Tibial artery (tissue), 4 donors: ENCODE data around the gene WASHC3.

ENCODE experiments used
- DNase-seq, 2 donors: peaks; one replicate each; pipeline ENCODE4 v3.0.0-alpha.2; 2019
- H3K27ac ChIP-seq, 2 donors: fragments of 200-600 bp; sonication (generic) in 1 of 2; 1 replicate in 1 of 2; 2 replicates in 1 of 2; pipeline ENCODE4 v1.5.1; 2018 to 2019; ENCODE audit warnings: mild to moderate bottlenecking in 1 of 2
- H3K27me3 ChIP-seq, 2 donors: fragments of 200-600 bp; sonication (generic) in 1 of 2; one replicate each; pipeline versions ENCODE4 v1.5.1 to v1.6.0; 2016 to 2019
- H3K36me3 ChIP-seq, 3 donors: fragments of 200-600 bp; sonication (generic) in 2 of 3; one replicate each; pipeline ENCODE4 v1.5.1; 2016 to 2019; ENCODE audit warnings: mild to moderate bottlenecking in 2 of 3
- H3K4me1 ChIP-seq, 4 donors: fragments of 200-600 bp; sonication (generic) in 2 of 4; 1 replicate in 3 of 4; 2 replicates in 1 of 4; pipeline ENCODE4 v1.5.1; 2016 to 2019
- H3K4me3 ChIP-seq, 2 donors: fragments of 200-600 bp; sonication (generic) in 1 of 2; 1 replicate in 1 of 2; 2 replicates in 1 of 2; pipeline ENCODE4 v1.5.1; 2018 to 2019; ENCODE audit warnings: mild to moderate bottlenecking in 2 of 2
- H3K9me3 ChIP-seq, 3 donors: fragments of 200-600 bp; sonication (generic) in 1 of 3; one replicate each; pipeline ENCODE4 v1.5.1; 2016 to 2019
- CTCF ChIP-seq, 2 experiments: fragments of 200-600 bp in 1 of 2; fragments of 450-650 bp in 1 of 2; IDR thresholded peaks; one replicate each; pipeline ENCODE4 v1.5.1; 2017 to 2019; ENCODE audit warnings: antibody characterized with exemption in 2 of 2, mild to moderate bottlenecking in 1 of 2, moderate library complexity in 1 of 2
- intact Hi-C: fragments of 100-400 bp; cut with DNase I; formaldehyde crosslinking; loops from one replicate; pipeline ENCODE4 v1.15.0; 2023; ENCODE audit warnings: low total_unique reads

Gene WASHC3

GRCh38 chr12:102067574-102068258 is 5.9 kb upstream of the WASHC3 start:
- no peak for TF ChIP-seq CTCF (IDR thresholded peaks at IDR 0.05)
- DNase-seq: no peak
- intact Hi-C loops: loop anchor here (10.0 kb wide), 1 partner anchor 193 kb away; the partner anchor contains the start of gene DRAM1
- Histone ChIP-seq H3K4me1 (no peaks in the 10 kb centered on the region), H3K27me3 (no peaks in the 10 kb centered on the region), H3K4me3 (no peak overlapping the region), H3K36me3 (no peaks in the 10 kb centered on the region), H3K9me3 (no peaks in the 10 kb centered on the region), H3K27ac (no peak overlapping the region)

GRCh38 chr12:102064476-102064875 is 2.7 kb upstream of the WASHC3 start:
- H3K27me3 ChIP-seq: no peaks in the 10 kb centered on the region
- DNase-seq: no peak
- intact Hi-C loops: loop anchor here (10.0 kb wide), 1 partner anchor 190 kb away; the partner anchor contains the start of gene DRAM1
- peaks cover 0 to 4% (median 4%) of the 10 kb centered on the region in 4 donors for H3K4me1 ChIP-seq
- no peak overlapping the region for H3K27ac ChIP-seq
- H3K9me3 ChIP-seq: no peaks in the 10 kb centered on the region
- no peak for TF ChIP-seq CTCF (IDR thresholded peaks at IDR 0.05)
- H3K4me3 ChIP-seq: no peak overlapping the region
- peaks cover 0 to 3% (median 0%) of the 10 kb centered on the region in 3 donors for H3K36me3 ChIP-seq

DNA sequence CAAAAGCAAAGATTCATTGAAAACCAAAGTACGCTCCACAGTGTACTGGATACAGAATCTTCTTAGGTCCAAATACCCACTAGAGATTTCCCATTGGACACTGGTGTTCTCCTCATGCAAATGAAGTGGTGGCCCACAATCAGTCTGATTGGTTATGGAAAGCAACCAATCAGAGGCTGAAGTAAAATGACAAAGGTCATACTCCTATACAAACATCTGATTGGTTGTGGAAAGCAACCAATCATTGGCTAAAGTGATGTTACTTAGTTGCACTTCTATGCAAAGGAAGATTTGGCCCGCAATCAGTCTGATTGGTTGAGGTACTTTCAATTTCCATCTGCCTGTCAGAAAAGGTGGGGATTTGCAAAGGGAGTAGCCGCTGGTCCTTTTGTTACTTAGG is 1.3 kb upstream of the WASHC3 start:
- peaks cover 0 to 4% (median 4%) of the 10 kb centered on the region in 4 donors for H3K4me1 ChIP-seq

DNA sequence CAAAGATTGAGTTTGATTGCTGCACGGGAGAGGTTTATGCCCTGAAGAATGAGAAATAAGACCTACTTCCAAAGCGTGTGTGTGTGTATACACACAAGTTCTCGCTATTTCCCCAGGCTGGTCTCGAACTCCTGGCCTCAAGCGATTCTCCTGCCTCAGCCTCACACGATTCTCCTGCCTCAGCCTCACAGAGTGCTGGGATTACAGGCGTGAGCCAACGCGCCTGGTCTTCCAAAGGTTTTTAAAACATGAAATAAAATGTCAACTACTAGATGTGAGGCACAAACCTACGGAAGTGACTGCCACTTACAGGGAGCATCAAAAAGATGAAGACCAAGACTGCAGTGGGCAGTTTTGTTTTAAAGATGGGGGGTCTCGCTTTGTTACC is 622 bp upstream of the WASHC3 start:
- DNase-seq: no peak
- Histone ChIP-seq H3K36me3 (peaks cover 0 to 10% (median 4%) of the 10 kb centered on the region in 3 donors), H3K4me3 (peak overlapping the region; percentile 79 to 87), H3K27ac (peak overlapping the region; percentile 89 to 93), H3K9me3 (no peaks in the 10 kb centered on the region), H3K4me1 (peaks cover 0 to 4% (median 4%) of the 10 kb centered on the region in 4 donors), H3K27me3 (no peaks in the 10 kb centered on the region)
- intact Hi-C loops: loop anchor here (10.0 kb wide), 1 partner anchor 188 kb away; the partner anchor contains the start of gene DRAM1
- TF ChIP-seq CTCF (IDR thresholded peaks at IDR 0.05): peak in 1 of 2 experiments; percentile 2

More for the DNA sequence above, 1.3 kb upstream of the WASHC3 start:
- Histone ChIP-seq H3K36me3 (peaks cover 0 to 10% (median 4%) of the 10 kb centered on the region in 3 donors), H3K4me3 (no peak overlapping the region), H3K9me3 (no peaks in the 10 kb centered on the region), H3K27ac (no peak overlapping the region), H3K27me3 (no peaks in the 10 kb centered on the region)
- DNase-seq: no peak
- intact Hi-C loops: loop anchor here (10.0 kb wide), 1 partner anchor 188 kb away; the partner anchor contains the start of gene DRAM1
- TF ChIP-seq CTCF (IDR thresholded peaks at IDR 0.05): no peak

DNA sequence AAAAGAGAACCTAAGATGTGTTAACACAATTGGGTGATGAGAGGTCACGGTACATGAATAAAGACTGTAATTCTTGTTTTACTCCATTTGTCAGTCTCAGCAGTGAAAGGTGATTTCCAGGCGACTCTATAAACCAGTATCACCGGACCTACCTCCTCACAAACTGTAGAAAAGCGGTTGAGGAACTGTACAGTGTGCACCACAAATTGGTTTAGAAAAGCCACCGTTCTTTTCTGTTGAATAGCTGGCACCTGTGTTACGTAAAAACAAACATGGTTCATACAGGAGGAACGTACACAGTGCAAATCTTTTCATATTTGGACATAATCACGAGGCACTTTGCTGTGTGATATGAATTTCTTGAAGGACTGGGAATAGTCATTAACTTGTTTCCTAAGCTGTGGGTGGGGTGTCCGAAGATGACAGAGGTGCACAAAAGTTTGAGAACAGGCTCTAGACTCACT is 663 bp downstream of the WASHC3 start:
- Histone ChIP-seq H3K27me3 (no peaks in the 10 kb centered on the region), H3K27ac (peak overlapping the region; percentile 89 to 93), H3K4me3 (peak overlapping the region; percentile 79 to 87), H3K36me3 (peaks cover 10 to 15% (median 12%) of the 10 kb centered on the region in 3 donors), H3K4me1 (peaks cover 0 to 4% (median 4%) of the 10 kb centered on the region in 4 donors), H3K9me3 (no peaks in the 10 kb centered on the region)
- intact Hi-C loops: loop anchor here (10.0 kb wide), 1 partner anchor 186 kb away; the partner anchor contains the start of gene DRAM1
- DNase-seq: no peak
- TF ChIP-seq CTCF (IDR thresholded peaks at IDR 0.05): no peak
